Measurements from ENCODE around the gene TRAF6.

DNA sequence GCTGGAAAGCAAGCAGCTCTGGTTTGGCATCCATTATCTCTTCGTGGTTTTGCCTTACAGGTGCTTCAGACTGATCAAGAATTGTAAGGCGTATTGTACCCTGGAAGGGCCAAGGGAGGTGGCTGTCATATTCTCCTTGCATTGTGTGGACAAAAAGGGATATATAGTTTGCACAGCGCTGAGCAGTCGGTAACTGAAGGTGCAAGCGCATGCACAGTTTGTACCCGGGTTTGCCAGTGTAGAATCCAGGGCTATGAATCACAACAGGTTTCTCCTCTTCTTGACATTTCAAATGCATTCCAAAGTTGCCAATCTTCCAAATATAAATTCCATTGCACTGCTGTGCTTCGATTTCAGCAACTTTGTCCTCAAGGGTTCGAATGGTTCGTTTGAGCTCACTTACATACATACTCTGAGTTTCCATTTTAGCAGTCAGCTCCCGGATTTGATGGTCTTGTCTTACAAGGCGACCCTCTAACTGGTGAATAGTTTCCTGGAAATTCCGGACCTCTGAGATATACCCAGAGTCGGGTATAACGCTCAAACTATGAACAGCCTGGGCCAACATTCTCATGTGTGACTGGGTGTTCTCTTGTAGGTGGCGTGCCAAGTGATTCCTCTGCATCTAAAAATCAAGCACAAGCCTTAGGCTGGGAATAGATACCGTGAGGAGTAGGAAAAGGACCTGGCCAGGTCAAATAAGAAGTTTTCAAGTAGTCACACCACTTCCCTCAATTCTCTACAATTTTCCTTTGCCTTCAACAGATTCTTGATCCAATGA, 19.9 kb downstream of the TRAF6 start:
- TF ChIP-seq, protein P1, sequence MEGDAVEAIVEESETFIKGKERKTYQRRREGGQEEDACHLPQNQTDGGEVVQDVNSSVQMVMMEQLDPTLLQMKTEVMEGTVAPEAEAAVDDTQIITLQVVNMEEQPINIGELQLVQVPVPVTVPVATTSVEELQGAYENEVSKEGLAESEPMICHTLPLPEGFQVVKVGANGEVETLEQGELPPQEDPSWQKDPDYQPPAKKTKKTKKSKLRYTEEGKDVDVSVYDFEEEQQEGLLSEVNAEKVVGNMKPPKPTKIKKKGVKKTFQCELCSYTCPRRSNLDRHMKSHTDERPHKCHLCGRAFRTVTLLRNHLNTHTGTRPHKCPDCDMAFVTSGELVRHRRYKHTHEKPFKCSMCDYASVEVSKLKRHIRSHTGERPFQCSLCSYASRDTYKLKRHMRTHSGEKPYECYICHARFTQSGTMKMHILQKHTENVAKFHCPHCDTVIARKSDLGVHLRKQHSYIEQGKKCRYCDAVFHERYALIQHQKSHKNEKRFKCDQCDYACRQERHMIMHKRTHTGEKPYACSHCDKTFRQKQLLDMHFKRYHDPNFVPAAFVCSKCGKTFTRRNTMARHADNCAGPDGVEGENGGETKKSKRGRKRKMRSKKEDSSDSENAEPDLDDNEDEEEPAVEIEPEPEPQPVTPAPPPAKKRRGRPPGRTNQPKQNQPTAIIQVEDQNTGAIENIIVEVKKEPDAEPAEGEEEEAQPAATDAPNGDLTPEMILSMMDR (IDR thresholded peaks at IDR 0.05; ENCODE audit: insufficient read depth, low read length), result no peak
- no peak for TF ChIP-seq SPI1 (IDR thresholded peaks at IDR 0.05; ENCODE audit: borderline replicate concordance, low read depth)
- TF ChIP-seq, protein P2, sequence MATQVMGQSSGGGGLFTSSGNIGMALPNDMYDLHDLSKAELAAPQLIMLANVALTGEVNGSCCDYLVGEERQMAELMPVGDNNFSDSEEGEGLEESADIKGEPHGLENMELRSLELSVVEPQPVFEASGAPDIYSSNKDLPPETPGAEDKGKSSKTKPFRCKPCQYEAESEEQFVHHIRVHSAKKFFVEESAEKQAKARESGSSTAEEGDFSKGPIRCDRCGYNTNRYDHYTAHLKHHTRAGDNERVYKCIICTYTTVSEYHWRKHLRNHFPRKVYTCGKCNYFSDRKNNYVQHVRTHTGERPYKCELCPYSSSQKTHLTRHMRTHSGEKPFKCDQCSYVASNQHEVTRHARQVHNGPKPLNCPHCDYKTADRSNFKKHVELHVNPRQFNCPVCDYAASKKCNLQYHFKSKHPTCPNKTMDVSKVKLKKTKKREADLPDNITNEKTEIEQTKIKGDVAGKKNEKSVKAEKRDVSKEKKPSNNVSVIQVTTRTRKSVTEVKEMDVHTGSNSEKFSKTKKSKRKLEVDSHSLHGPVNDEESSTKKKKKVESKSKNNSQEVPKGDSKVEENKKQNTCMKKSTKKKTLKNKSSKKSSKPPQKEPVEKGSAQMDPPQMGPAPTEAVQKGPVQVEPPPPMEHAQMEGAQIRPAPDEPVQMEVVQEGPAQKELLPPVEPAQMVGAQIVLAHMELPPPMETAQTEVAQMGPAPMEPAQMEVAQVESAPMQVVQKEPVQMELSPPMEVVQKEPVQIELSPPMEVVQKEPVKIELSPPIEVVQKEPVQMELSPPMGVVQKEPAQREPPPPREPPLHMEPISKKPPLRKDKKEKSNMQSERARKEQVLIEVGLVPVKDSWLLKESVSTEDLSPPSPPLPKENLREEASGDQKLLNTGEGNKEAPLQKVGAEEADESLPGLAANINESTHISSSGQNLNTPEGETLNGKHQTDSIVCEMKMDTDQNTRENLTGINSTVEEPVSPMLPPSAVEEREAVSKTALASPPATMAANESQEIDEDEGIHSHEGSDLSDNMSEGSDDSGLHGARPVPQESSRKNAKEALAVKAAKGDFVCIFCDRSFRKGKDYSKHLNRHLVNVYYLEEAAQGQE (IDR thresholded peaks at IDR 0.05; ENCODE audit: insufficient replicate concordance, low read depth), result no peak
- TF ChIP-seq POLR2AphosphoS5 (IDR thresholded peaks at IDR 0.05; ENCODE audit: low read depth), result no peak
- TF ChIP-seq GABPA (IDR thresholded peaks at IDR 0.05; ENCODE audit: low read depth), result no peak
